WERI-Rb-1 (cell line): ENCODE results near the gene DAPP1.

Experiments used
- DNase-seq: peaks from one replicate; pipeline ENCODE4 v3.0.0-alpha.2; 2020
- H3K27ac ChIP-seq: fragments of 250-450 bp; sonication (Bioruptor Pico); 2 replicates; pipeline ENCODE4 v1.5.1; 2020; ENCODE audit warnings: mild to moderate bottlenecking, moderate library complexity
- H3K27me3 ChIP-seq: fragments of 250-450 bp; sonication (Bioruptor Pico); 2 replicates; pipeline ENCODE4 v1.5.1; 2021; ENCODE audit warnings: mild to moderate bottlenecking, low read depth, moderate library complexity; ENCODE audit not compliant: insufficient read depth, severe bottlenecking
- H3K36me3 ChIP-seq: fragments of 250-450 bp; sonication (Bioruptor Pico); 2 replicates; pipeline ENCODE4 v1.5.1; 2020; ENCODE audit warnings: mild to moderate bottlenecking, moderate library complexity
- H3K4me3 ChIP-seq: 2 replicates; pipeline ENCODE4 v1.5.1; 2011; ENCODE audit warnings: low read depth, mild to moderate bottlenecking, control low read depth, low read length
- H3K9me3 ChIP-seq: fragments of 250-450 bp; sonication (Bioruptor Pico); 2 replicates; pipeline ENCODE4 v1.5.1; 2021; ENCODE audit warnings: mild to moderate bottlenecking, moderate library complexity; ENCODE audit not compliant: severe bottlenecking
- CTCF ChIP-seq: IDR thresholded peaks from 2 replicates; pipeline ENCODE4 v1.5.1; 2011; ENCODE audit warnings: low read depth, mild to moderate bottlenecking, control low read depth, inconsistent platforms, low read length

Gene DAPP1

DNA sequence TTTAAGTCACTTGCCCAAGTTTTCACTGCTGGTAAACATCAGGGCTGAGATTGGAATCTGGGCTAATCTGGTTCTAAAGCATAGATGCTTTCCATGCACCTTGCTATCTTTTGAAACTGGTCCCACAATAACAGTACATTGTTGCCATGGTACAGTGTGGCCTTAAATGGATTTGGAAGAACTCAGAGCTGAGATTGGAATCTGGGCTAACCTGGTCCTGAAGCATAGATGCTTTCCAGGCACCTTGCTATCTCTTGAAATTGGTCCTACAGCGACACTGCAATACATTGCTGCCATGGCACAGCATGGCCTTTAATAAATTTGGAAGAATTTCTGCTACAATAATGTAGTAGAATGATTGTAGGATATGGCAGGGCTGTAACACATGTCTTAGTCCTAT, 28.6 kb downstream of the DAPP1 start:
- Histone ChIP-seq H3K27me3 (no peaks in the 10 kb centered on the region), H3K36me3 (no peaks in the 10 kb centered on the region), H3K27ac (no peak overlapping the region), H3K4me3 (no peak overlapping the region), H3K9me3 (no peaks in the 10 kb centered on the region)
- no peak for TF ChIP-seq CTCF
- no peak for DNase-seq

- no peak overlapping the region for H3K4me3 ChIP-seq
- no peaks in the 10 kb centered on the region for H3K36me3 ChIP-seq
- no peaks in the 10 kb centered on the region for H3K9me3 ChIP-seq
- no peak for TF ChIP-seq CTCF
- H3K27me3 ChIP-seq = no peaks in the 10 kb centered on the region
- DNase-seq = no peak
- no peak overlapping the region for H3K27ac ChIP-seq
Measured at GRCh38 chr4:99845708-99846469, 29.3 kb downstream of the DAPP1 start.

GRCh38 chr4:99846891-99847290, 30.3 kb downstream of the DAPP1 start:
- no peak overlapping the region for H3K4me3 ChIP-seq

GRCh38 chr4:99847362-99847976, 30.8 kb downstream of the DAPP1 start:
- TF ChIP-seq CTCF = no peak
- no peaks in the 10 kb centered on the region for H3K9me3 ChIP-seq
- no peak for DNase-seq
- H3K4me3 ChIP-seq = no peak overlapping the region
- no peaks in the 10 kb centered on the region for H3K36me3 ChIP-seq
- H3K27ac ChIP-seq = no peak overlapping the region
- no peaks in the 10 kb centered on the region for H3K27me3 ChIP-seq

More at GRCh38 chr4:99846891-99847290, 30.3 kb downstream of the DAPP1 start:
- H3K9me3 ChIP-seq = no peaks in the 10 kb centered on the region
- no peaks in the 10 kb centered on the region for H3K27me3 ChIP-seq
- no peaks in the 10 kb centered on the region for H3K36me3 ChIP-seq
- H3K27ac ChIP-seq = no peak overlapping the region
- no peak for TF ChIP-seq CTCF
- no peak for DNase-seq

GRCh38 chr4:99848591-99849001, 32.0 kb downstream of the DAPP1 start:
- Histone ChIP-seq H3K27me3 (no peaks in the 10 kb centered on the region), H3K9me3 (no peaks in the 10 kb centered on the region), H3K4me3 (no peak overlapping the region), H3K27ac (no peak overlapping the region), H3K36me3 (no peaks in the 10 kb centered on the region)
- TF ChIP-seq CTCF = no peak
- DNase-seq = no peak
